T-helper 1 cell treated with Interleukin-12 subunit alpha and Interleukin-12 subunit beta and Interleukin-4 antibody, amounts not matched to agents 30 μg/mL and 1 μg/mL, for 36 hours (primary cell): ENCODE data around the gene MMP10.

Experiments used
- H3K27ac Mint-ChIP-seq: one replicate; pipeline ENCODE4 v1.8.0; 2021; ENCODE audit warnings: mild to moderate bottlenecking, mixed read lengths
- H3K27me3 Mint-ChIP-seq: one replicate; pipeline ENCODE4 v1.8.0; 2021; ENCODE audit warnings: low read depth, mixed read lengths
- H3K36me3 Mint-ChIP-seq: one replicate; pipeline ENCODE4 v1.8.0; 2021; ENCODE audit warnings: low read depth, mixed read lengths
- H3K4me1 Mint-ChIP-seq: one replicate; pipeline ENCODE4 v1.8.0; 2021; ENCODE audit warnings: low read depth, mixed read lengths
- H3K4me3 Mint-ChIP-seq: one replicate; pipeline ENCODE4 v1.8.0; 2021; ENCODE audit warnings: mild to moderate bottlenecking, moderate library complexity, mixed read lengths
- H3K9me3 Mint-ChIP-seq: one replicate; pipeline ENCODE4 v1.8.0; 2021; ENCODE audit warnings: mixed read lengths

Gene MMP10

DNA sequence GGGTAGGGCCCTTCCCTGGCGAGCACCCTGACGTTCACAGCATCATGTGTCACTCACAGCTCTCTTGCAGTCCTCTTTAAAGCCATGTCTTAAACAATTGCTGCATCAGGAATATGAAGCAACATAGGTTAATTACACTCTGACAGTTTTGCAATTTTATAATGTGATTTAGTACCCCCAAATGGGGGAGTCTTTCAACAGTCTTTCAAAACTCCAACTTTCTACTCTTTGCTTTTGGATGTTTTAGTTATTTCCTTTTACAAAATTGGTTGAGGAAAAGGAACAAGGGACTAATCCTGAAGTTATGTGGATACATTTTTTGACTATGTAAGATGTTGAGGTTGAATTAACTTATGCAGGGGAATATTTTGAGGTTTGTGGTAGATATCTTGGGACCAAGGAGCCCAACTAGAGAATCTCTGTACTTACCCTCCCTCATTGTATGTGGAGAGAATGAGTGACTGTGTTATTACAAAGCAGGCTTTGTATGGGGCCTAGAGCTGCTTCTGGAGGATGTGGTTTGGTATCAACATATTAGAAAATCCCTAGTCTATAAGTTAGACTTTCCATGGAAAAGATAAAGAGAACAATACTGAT is 55.4 kb downstream of the MMP10 start, which contains the start of gene MMP8:
TSS of gene MMP8 (minus strand) at position 51 of the 597 bp plus-strand sequence. CDS start 99 bp downstream, outside the sequence.
- H3K27me3 Mint-ChIP-seq: peaks cover 2% of the 10 kb centered on the region
- no peak within 1 kb of the TSS for H3K4me3 Mint-ChIP-seq
- H3K36me3 Mint-ChIP-seq: no peaks in the 10 kb centered on the region
- H3K9me3 Mint-ChIP-seq: no peaks in the 10 kb centered on the region
- no peak within 1 kb of the TSS for H3K27ac Mint-ChIP-seq
- no peaks in the 10 kb centered on the region for H3K4me1 Mint-ChIP-seq

DNA sequence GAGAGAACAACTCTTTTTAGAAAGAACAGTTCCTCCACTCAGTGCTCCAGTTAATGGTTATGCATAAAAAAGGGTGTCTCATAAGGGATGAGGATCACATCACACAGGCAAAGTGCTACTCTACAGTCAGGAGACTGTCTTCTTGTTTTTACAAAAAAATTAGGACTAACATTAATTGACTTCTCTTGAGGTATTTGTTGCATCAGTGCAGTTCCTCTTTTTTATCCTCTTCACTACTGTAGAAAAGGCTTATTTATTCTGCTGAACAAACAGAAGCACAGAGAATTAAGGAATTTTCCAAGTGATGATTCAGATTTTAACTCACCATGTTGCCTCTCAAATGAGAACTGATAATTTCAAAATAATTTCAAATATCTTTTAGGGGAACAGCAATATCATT is 57.6 kb downstream of the MMP10 start:
- Mint-ChIP-seq H3K27ac (no peak overlapping the region), H3K4me1 (no peaks in the 10 kb centered on the region), H3K9me3 (no peaks in the 10 kb centered on the region), H3K4me3 (no peak overlapping the region), H3K27me3 (peaks cover 7% of the 10 kb centered on the region), H3K36me3 (no peaks in the 10 kb centered on the region)
